Endodermal cell (in vitro differentiated cells): ENCODE measurements around the gene AK8. TPM values are rescaled to one million over a fixed set of nuclear protein-coding genes. Genes with fewer than 3 reads are reported as not detected.

Experiments used
- DNase-seq: peaks from one replicate; pipeline ENCODE4 v3.0.0-alpha.2; 2017
- H3K27ac ChIP-seq: 2 replicates; pipeline ENCODE4 v1.5.1; 2013; ENCODE audit warnings: mild to moderate bottlenecking, low read depth, low read length, moderate library complexity
- H3K27me3 ChIP-seq: 2 replicates; pipeline ENCODE4 v1.6.1; 2013; ENCODE audit warnings: mild to moderate bottlenecking, low read length, moderate library complexity; ENCODE audit not compliant: insufficient read depth, control insufficient read depth, poor library complexity, severe bottlenecking
- H3K36me3 ChIP-seq: 2 replicates; pipeline ENCODE4 v1.7.0; 2013; ENCODE audit warnings: mild to moderate bottlenecking, low read length, moderate library complexity; ENCODE audit not compliant: control insufficient read depth, insufficient read depth
- H3K4me1 ChIP-seq: one replicate; pipeline ENCODE4 v1.7.0; 2013; ENCODE audit warnings: low read length; ENCODE audit not compliant: control insufficient read depth, insufficient read depth
- H3K4me3 ChIP-seq: 2 replicates; pipeline ENCODE4 v1.5.1; 2013; ENCODE audit warnings: mild to moderate bottlenecking, low read length, moderate library complexity
- H3K9ac ChIP-seq: 2 replicates; pipeline ENCODE4 v1.6.1; 2013; ENCODE audit warnings: mild to moderate bottlenecking, low read length, moderate library complexity; ENCODE audit not compliant: poor library complexity, severe bottlenecking; ENCODE audit errors: extremely low read depth
- H3K9me3 ChIP-seq: 2 replicates; pipeline ENCODE4 v1.6.1; 2013; ENCODE audit warnings: mild to moderate bottlenecking, low read length, moderate library complexity; ENCODE audit not compliant: control insufficient read depth
- H3K27ac Mint-ChIP-seq: 2 replicates; pipeline ENCODE4 v1.8.0; 2020; ENCODE audit warnings: mixed read lengths
- H3K27me3 Mint-ChIP-seq: 2 replicates; pipeline ENCODE4 v1.8.0; 2021; ENCODE audit warnings: mild to moderate bottlenecking, mixed read lengths; ENCODE audit not compliant: insufficient read depth
- H3K36me3 Mint-ChIP-seq: 2 replicates; pipeline ENCODE4 v1.8.0; 2020; ENCODE audit warnings: low read depth, mixed read lengths
- H3K4me1 Mint-ChIP-seq: 2 replicates; pipeline ENCODE4 v1.8.0; 2020; ENCODE audit warnings: mixed read lengths
- H3K4me3 Mint-ChIP-seq: 2 replicates; pipeline ENCODE4 v1.8.0; 2020; ENCODE audit warnings: mild to moderate bottlenecking, moderate library complexity, mixed read lengths
- H3K9me3 Mint-ChIP-seq: 2 replicates; pipeline ENCODE4 v1.8.0; 2020; ENCODE audit warnings: mild to moderate bottlenecking, mixed read lengths
- CTCF ChIP-seq: fragments of 200-600 bp; sonication (generic); conservative IDR thresholded peaks from 2 replicates; pipeline ENCODE4 v1.5.0; 2021; ENCODE audit warnings: antibody characterized with exemption, mild to moderate bottlenecking
- whole genome bisulfite sequencing, 2 experiments: methylation state at CpG; one replicate each; pipeline versions ENCODE4 v1.1.5 to v1.1.7; 2013; ENCODE audit warnings: missing lambda C conversion rate in 2 of 2, mixed read lengths in 1 of 2; ENCODE audit not compliant: insufficient coverage in 1 of 2, insufficient read length in 1 of 2; 5-methylcytosine and 5-hydroxymethylcytosine counted together
- total RNA-seq, 2 donors: library from RNA; stranded (reverse); fragmentation: NEBNext Ultra II Directional in 1 of 2; extraction: Animal tissue kit (Norgen Biotek cat#: 25700) in 1 of 2; gene quantifications; 2 replicates in 1 of 2; 3 replicates in 1 of 2; pipeline ENCODE4 v1.2.1, GENCODE V29; 2021

Gene AK8
- total RNA-seq, 2 donors from 2014 or later, result 1.3 to 2.6 TPM

DNA sequence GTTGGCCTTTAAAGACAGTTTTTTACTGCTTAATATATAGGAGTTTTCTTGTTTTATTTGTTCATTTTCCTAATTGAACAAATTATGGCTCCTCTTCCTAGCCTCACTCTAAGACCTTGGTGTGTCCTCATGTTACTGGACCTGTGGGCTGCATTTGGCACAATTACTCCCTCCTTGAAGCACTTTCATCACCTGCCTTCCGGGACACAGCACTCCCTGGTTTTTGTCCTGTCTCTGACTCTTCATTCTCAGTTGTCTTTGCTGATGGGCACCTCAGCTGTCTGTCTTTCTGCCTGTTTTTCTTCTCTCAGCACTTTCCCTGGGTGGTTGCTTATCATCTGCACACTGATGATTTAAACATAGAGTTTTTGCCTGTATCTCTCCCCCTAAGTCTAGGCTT is 194.2 kb downstream of the AK8 start:
- no peak for TF ChIP-seq CTCF
- Histone ChIP-seq H3K27ac (no peak overlapping the region), H3K27me3 (no peaks in the 10 kb centered on the region), H3K36me3 (peaks cover 95% of the 10 kb centered on the region), H3K4me1 (no peaks in the 10 kb centered on the region), H3K4me3 (no peak overlapping the region), H3K9me3 (peaks cover 10% of the 10 kb centered on the region), H3K9ac (no peak overlapping the region)
- 98 to 100% methylated on average over 1 of the region's 1 CpG for WGBS, 2 experiments
- Mint-ChIP-seq H3K27ac (no peak overlapping the region), H3K4me3 (no peak overlapping the region), H3K36me3 (peaks cover 83% of the 10 kb centered on the region), H3K4me1 (no peaks in the 10 kb centered on the region), H3K9me3 (no peaks in the 10 kb centered on the region), H3K27me3 (no peaks in the 10 kb centered on the region)
- no peak for DNase-seq

- H3K4me1 ChIP-seq, result no peaks in the 10 kb centered on the region
- no peak overlapping the region for H3K4me3 ChIP-seq
- Mint-ChIP-seq H3K27ac (peak overlapping the region; percentile 14), H3K4me3 (no peak overlapping the region), H3K4me1 (no peaks in the 10 kb centered on the region), H3K36me3 (peaks cover 77% of the 10 kb centered on the region), H3K27me3 (no peaks in the 10 kb centered on the region), H3K9me3 (no peaks in the 10 kb centered on the region)
- peaks cover 10% of the 10 kb centered on the region for H3K9me3 ChIP-seq
- H3K27me3 ChIP-seq, result no peaks in the 10 kb centered on the region
- no peak overlapping the region for H3K27ac ChIP-seq
- H3K36me3 ChIP-seq, result peaks cover 96% of the 10 kb centered on the region
- WGBS, 2 experiments, result 93 to 96% methylated on average over 3 to 5 of the region's 5 CpGs
- no peak for TF ChIP-seq CTCF
- H3K9ac ChIP-seq, result no peak overlapping the region
- DNase-seq, result no peak
Observed at GRCh38 chr9:132681561-132681960, 196.5 kb downstream of the AK8 start.

GRCh38 chr9:132679946-132680625 is 198.0 kb downstream of the AK8 start:
- no peak for TF ChIP-seq CTCF
- no peaks in the 10 kb centered on the region for H3K27me3 Mint-ChIP-seq
- Histone ChIP-seq H3K4me1 (no peaks in the 10 kb centered on the region), H3K27me3 (no peaks in the 10 kb centered on the region), H3K9me3 (peaks cover 14% of the 10 kb centered on the region), H3K9ac (no peak overlapping the region), H3K27ac (no peak overlapping the region), H3K36me3 (peaks cover 85% of the 10 kb centered on the region), H3K4me3 (no peak overlapping the region)
- no peak for DNase-seq
- H3K9me3 Mint-ChIP-seq, result no peaks in the 10 kb centered on the region
- H3K27ac Mint-ChIP-seq, result no peak overlapping the region
- no peak overlapping the region for H3K4me3 Mint-ChIP-seq
- H3K36me3 Mint-ChIP-seq, result peaks cover 65% of the 10 kb centered on the region
- H3K4me1 Mint-ChIP-seq, result no peaks in the 10 kb centered on the region
- WGBS, 2 experiments, result 92 to 95% methylated on average over 2 to 3 of the region's 3 CpGs
